Osteocyte (in vitro differentiated cells): Measurements from ENCODE around the gene SNX4. TPM values are rescaled to one million over a fixed set of nuclear protein-coding genes. Genes with fewer than 3 reads are reported as not detected.

Experiments used
- DNase-seq: peaks from one replicate; pipeline ENCODE4 v3.0.0; 2021; ENCODE audit warnings: mixed read lengths; ENCODE audit not compliant: unreplicated experiment; ENCODE audit errors: extremely low spot score
- H3K27ac Mint-ChIP-seq: one replicate; pipeline ENCODE4 v1.8.0; 2021; ENCODE audit warnings: mild to moderate bottlenecking, mixed read lengths; ENCODE audit not compliant: unreplicated experiment
- H3K27me3 Mint-ChIP-seq: one replicate; pipeline ENCODE4 v1.8.0; 2021; ENCODE audit warnings: mixed read lengths; ENCODE audit not compliant: unreplicated experiment
- H3K36me3 Mint-ChIP-seq: one replicate; pipeline ENCODE4 v1.8.0; 2021; ENCODE audit warnings: mixed read lengths; ENCODE audit not compliant: unreplicated experiment
- H3K4me1 Mint-ChIP-seq: one replicate; pipeline ENCODE4 v1.8.0; 2021; ENCODE audit warnings: mixed read lengths; ENCODE audit not compliant: unreplicated experiment
- H3K4me3 Mint-ChIP-seq: one replicate; pipeline ENCODE4 v1.8.0; 2021; ENCODE audit warnings: mild to moderate bottlenecking, moderate library complexity, mixed read lengths; ENCODE audit not compliant: unreplicated experiment
- H3K9me3 Mint-ChIP-seq: one replicate; pipeline ENCODE4 v1.8.0; 2021; ENCODE audit warnings: mixed read lengths; ENCODE audit not compliant: unreplicated experiment
- CTCF ChIP-seq: fragments of 200-600 bp; sonication (generic); IDR thresholded peaks from 2 replicates; pipeline ENCODE4 v1.5.0; 2021; ENCODE audit warnings: antibody characterized with exemption, mild to moderate bottlenecking, moderate library complexity
- total RNA-seq: library from RNA; stranded (reverse); gene quantifications from 2 replicates; pipeline ENCODE4 v1.2.1, GENCODE V29; 2021

The SNX4 gene
- total RNA-seq, 1 donor from 2014 or later: 54.4 TPM

GRCh38 chr3:125440970-125441369 is 79.0 kb downstream of the SNX4 start:
- Mint-ChIP-seq H3K27me3 (no peaks in the 10 kb centered on the region), H3K27ac (no peak overlapping the region), H3K4me1 (peaks cover 16% of the 10 kb centered on the region), H3K36me3 (peaks cover 13% of the 10 kb centered on the region), H3K9me3 (peaks cover 7% of the 10 kb centered on the region), H3K4me3 (no peak overlapping the region)
- DNase-seq: peak; percentile 21
- no peak for TF ChIP-seq CTCF

GRCh38 chr3:125440559-125440955 is 79.4 kb downstream of the SNX4 start:
- Mint-ChIP-seq H3K9me3 (peaks cover 7% of the 10 kb centered on the region), H3K27ac (no peak overlapping the region), H3K4me3 (no peak overlapping the region), H3K36me3 (peaks cover 13% of the 10 kb centered on the region), H3K27me3 (no peaks in the 10 kb centered on the region), H3K4me1 (peaks cover 16% of the 10 kb centered on the region)
- no peak for TF ChIP-seq CTCF
- peak; percentile 60 for DNase-seq

GRCh38 chr3:125437631-125438435 is 82.2 kb downstream of the SNX4 start:
- no peak overlapping the region for H3K27ac Mint-ChIP-seq
- H3K9me3 Mint-ChIP-seq: peaks cover 7% of the 10 kb centered on the region
- H3K27me3 Mint-ChIP-seq: no peaks in the 10 kb centered on the region
- TF ChIP-seq CTCF: peak; percentile 97
- H3K36me3 Mint-ChIP-seq: peaks cover 7% of the 10 kb centered on the region
- peak; percentile 86 for DNase-seq
- H3K4me3 Mint-ChIP-seq: no peak overlapping the region
- peaks cover 8% of the 10 kb centered on the region for H3K4me1 Mint-ChIP-seq

GRCh38 chr3:125436921-125437320 is 83.1 kb downstream of the SNX4 start:
- Mint-ChIP-seq H3K9me3 (no peaks in the 10 kb centered on the region), H3K4me1 (peaks cover 8% of the 10 kb centered on the region), H3K4me3 (no peak overlapping the region), H3K36me3 (no peaks in the 10 kb centered on the region), H3K27ac (no peak overlapping the region), H3K27me3 (no peaks in the 10 kb centered on the region)
- peak; percentile 44 for DNase-seq
- TF ChIP-seq CTCF: no peak

GRCh38 chr3:125435231-125435630 is 84.8 kb downstream of the SNX4 start:
- no peaks in the 10 kb centered on the region for H3K36me3 Mint-ChIP-seq
- no peak overlapping the region for H3K27ac Mint-ChIP-seq
- H3K4me1 Mint-ChIP-seq: peaks cover 8% of the 10 kb centered on the region
- no peak overlapping the region for H3K4me3 Mint-ChIP-seq
- DNase-seq: peak; percentile 56
- H3K27me3 Mint-ChIP-seq: no peaks in the 10 kb centered on the region
- H3K9me3 Mint-ChIP-seq: no peaks in the 10 kb centered on the region
- TF ChIP-seq CTCF: no peak
